ENCODE results near the gene CD226.
"Not testable (repeated sequence)": the region's sequence is repeated elsewhere in the genome, so short reads cannot be mapped to it uniquely, and the experiment has no call there.

The CD226 gene

DNA sequence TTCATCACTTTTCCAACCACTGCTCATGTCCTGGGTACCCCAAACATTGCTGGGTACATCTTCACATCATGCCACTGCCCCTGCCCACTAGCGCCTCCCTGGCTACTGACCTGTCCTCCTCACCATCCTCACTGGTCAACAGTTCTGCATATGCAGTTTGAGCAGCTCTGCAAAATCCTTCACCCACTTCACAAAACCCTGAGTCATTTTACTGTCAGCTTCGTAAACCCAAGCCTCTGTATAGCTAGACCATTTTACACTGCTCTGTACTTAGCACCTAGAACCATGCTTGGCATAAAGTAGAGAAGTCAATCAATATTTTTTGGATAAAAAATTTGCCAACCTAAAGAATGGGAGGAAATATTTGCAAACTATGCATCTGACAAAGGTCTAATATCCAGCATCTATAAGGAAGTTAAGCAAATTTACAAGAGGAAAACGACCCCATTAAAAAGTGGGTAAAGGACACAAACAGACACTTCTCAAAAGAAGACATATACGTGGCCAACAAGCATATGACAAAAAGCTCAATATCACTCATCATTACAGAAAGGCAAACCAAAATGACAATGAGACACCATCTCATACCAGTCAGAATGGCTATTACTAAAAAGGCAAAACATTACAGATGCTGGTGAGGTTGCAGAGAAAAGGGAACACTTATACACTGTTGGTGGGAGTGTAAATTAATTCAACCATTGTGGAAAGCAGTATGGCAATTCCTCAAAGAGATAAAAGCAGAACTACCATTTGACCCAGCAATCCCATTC, 48.3 kb downstream of the CD226 start:
- not testable (repeated sequence) for DNase-seq

DNA sequence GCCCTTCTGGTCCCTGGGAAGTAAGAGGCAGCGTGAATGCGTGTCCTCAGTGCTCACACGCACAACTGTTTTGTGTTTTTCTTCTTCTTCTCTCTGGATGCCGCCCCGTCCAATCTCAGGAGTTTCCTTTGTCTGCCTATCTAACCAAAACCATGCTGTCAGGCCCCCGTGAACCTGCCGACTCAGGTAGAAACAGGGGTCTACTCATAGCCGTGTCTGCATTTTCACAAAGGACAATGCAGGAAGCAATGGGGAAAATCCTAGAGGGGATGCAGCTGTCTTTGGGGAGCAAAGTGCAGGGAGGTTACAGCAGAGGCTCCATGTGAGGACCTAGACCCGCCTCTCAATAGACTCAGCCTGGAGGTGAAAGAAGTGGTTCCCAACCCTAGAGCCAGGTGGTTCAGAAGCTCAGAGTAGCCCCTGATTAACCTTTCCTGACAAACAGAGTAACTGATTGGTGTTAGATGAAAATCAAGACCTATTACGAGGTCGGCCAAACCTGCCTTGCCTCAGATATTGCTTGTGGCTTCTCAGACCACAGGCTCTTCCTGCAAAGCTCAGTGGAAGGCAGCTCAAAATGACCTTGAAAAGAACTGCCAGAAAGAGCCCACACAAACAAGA, 49.3 kb downstream of the CD226 start:
- DNase-seq: peak; percentile 5

DNA sequence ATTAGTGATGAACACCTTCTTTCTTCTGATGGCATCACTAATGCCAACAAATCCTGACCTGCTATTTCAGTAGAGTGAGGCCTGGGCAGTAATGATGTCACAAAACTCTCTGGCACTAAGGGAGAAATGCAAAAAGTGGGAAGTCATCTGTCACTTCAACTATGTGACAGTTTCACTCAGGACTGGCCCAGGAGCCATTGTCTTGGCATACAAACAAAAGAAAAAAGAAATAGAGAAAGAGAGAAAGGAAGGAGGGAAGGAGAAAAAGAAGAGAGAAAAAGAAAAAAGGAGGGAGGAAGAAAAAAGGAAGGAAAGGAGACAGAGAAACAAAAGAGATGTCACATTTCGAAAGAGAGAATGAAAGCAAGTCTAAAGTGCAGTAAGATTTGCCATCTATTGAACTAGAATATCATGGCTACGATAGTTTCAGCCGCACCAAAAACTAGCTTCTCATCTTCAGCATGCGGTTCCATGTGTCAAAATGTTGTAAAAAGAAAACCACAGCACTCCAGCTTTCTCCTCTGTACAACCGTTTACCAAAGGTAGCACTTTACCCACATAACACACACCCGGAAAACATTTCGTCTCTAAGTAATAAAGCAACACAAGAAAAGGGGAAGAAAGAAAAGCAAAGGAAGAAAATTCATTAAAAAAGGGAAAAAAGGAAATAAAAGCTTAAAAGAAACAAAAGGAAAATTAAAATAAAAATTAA, 50.1 kb downstream of the CD226 start:
- peak; percentile 23 for DNase-seq

DNA sequence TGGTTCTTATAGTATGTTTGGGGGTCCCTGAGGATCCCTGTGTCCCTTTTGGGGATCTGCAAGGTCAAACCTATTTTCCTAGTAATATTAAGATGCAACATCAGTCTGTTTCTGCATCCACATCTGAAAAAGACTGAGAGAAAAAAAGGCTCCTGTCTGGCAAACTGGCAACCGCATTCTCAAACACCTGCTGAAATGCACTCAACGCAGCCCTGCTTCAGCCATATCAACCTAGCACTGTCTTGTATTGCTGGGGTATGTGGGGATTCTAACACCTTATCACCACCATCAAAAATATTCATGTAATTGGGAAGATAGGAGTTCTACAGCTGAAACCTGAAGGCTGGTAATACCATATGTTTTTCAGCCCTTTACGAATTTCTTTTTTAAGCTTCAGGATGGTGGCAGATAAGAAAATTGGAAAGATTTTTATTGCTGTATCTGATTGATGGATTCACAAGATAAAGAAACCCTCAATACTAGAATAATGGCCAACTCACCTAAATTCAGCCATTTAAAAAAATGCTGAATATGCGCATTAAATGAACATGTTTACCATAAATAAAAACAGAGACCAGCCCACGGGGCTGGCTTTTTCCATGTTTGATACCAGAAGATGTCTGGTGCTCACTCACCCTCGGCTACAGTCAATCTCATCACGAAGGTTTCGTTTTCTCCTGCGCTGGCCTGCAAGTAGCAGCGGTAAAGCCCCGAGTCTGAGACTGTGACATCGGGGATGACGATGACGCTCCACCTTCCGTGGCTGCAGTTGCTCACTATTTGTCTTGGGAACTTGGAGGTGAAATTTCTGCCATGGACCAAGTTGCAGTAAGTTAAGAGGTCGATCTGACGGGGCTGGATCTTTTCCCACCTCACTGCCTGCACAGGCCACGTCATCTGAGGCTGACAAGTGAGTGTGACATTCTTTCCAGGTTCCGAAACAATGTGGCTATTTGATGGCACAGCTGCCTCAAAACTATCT, 52.3 kb downstream of the CD226 start:
- no peak for DNase-seq

DNA sequence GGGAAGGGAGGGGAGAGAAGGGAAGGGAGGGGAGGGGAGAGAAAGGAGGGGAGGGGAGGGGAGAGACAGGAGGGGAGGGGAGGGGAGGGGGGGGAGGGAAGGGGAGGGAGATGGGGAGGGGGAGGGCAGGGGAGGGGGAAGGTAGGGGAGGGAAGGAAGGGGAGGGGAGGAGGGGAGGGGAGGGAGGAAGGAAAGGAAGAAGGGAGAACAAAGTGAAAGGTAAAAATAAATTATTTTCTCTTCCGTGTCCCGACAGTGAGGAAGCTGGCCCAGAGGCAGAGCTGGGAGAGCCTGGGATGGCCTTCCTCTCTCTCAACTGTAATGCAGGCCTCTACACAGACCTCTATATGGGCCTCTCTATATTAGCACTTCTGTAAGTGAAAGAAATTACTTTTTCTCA, 53.2 kb downstream of the CD226 start:
- DNase-seq: no peak

DNA sequence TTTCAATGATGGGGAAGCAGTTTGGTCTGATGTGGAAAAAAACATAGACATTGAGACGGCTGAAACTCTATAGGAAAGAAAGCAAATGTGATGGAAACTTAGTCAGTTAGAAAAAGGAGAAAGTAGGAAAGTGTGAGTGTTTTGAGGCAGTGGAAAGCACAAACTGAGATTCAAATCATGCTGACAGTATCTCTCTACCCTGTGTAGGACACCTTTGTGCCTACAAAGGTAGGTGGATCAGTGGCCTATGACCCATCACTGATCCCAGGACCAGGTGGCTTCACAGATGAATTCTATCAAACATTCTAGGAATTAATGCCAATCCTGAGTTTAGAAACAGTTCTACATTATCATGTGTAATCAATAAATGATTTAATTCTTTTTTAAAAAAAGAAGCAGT, 57.1 kb downstream of the CD226 start:
- DNase-seq: no peak

DNA sequence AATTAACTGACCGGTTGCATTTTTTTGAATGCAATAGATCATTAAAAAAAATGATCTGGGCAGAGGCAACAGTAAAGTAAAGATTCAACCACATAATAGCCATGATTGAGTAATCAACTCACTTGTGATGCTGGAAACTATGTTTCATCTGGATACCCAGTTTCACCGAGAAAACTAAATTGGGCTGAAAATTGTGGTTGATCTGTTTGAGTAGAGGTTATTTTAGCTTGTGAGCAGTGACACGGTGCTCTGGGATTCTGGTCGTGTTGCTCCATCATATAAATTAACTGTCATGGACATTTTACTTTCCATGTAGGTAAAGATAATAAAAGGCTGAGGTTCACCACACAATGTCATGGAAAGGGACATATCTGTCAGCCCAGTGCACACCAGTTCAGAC, 58.7 kb downstream of the CD226 start:
- no peak for DNase-seq

DNA sequence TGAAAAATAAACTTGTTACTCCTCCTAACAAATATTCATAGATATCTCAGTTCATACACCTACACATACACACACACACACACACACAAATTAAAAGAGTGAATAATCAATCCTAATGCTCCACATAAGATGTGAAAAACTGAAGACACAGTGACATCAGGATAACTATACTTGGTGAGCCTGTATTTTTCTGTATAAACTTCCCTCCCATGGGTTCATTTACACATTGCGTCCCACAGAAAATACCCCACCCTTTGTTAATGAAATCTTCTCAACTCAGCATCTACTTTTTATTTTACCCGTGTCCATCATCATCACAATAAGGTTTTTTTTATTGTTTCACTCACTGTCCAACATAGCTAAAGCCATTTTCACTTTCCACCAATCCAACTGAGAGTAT, 60.4 kb downstream of the CD226 start:
- no peak for DNase-seq

DNA sequence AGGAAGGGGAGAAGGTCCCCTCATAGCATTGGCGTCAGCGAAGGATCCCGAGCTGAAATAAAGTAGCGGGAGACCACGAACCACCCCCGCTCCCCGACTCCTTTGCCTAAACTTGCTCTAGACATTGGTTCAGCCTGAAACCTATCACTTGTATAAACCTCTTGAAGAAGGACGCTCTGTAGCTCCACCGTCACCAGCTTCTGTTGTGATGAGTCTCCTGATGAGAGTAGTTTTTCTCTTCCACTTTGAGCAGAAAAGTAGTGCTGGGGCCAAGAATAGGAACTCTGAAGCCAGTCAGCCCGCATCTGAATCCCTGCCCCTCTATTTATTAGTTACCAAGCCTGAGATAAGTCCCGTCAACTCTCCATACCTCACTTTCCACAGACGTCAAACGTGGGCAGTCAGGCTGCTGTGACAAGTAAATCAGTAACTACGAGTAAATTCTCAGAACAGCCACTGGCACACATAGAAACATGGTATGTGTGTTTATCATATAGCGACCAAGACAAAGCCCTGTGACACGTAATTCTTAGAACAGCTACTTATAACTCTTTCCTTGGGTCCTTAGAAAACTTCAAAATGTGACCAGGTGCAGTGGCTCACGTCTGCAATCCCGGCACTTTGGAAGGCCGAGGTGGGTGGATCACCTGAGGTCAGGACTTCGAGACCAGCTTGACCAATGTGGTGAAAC, 61.7 kb downstream of the CD226 start:
- no peak for DNase-seq

DNA sequence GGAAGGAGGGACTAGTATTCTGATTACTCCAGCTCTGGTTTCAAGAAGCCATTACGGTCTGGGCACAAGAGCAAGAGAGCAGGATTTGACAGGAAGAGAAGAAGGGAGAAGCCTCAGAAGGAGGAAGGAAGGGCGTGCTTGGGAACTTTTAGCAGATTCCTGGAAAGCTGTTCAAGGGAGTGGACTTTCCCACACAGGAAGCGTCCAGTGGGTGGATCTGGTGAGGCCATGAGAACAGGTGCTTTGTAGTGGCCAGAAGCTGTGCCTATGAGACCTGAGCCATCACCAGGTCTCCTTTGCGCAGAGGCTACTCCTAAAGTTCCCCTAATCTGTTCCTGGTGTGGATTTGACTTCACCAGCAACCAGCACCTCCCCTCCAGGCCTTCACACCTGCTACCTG, 62.3 kb downstream of the CD226 start:
- DNase-seq: no peak

DNA sequence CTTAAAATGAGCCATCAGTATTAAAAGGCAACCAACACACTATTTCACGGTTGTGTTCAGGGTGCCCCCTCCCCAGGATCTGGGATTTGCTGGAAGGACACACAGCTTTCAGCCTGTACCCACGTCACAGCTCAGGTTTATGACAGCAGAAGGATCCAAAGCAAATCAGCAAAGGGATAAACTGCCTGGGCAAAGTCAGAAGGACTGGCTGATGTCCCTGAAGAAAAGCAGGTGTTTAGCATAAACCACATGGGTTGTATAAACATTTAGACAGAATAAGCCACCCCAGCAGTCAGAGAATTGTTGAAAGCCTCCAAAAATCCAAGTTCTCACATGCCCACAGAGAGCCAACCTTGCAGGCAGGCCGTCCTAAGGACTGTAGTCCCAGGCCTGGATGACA, 63.9 kb downstream of the CD226 start:
- DNase-seq: no peak

DNA sequence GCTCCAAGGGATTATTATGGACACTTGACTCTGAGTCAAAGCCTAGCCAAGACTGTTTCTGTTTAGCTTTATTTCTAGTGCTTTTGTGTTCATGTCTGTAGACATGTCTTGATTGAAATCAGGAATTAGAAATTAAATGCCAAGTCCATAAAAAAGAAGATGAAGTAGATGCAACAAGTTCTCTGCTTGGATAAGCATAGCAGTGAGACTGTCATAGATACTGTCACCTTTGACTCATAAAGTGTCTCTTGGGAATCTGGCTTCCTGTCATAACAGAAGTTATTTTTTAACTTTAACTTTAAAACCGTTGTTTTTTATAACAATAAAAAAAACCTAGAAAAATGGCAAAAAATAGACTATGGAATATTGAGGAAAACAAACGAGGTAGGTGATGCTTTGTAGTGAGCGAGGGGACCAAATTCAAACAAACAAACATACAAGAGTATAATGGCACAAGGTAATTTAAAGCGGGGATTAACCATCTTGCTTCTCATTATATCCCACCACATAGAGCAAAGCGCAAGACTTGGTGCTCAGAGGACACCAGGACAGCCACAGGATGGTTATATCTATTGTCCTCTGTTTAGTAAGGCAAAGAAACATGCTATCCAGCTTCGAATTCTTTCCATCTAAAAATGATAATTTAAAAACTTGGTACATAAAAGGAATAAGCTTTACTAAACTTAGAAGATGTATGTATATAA, 64.6 kb downstream of the CD226 start:
- DNase-seq: no peak

DNA sequence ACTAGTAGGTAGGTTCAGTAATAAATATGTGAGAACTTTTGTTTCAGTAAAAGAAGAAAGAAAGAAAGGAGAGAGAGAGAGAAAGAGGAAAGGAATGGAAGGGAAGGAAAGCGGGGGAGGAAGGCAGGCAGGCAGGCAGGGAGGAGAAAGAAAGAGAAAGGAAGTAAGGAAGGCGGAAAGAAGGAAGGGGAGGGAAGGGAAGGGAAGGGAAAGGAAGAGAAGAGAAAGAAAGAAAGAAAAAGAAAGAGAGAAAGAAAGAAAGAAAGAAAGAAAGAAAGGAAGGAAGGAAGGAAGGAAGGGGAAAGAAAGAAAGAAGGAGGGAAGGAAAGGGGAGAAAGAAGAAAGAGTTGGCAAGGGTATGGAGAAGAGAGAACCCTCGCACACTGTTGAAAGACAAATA, 67.6 kb downstream of the CD226 start:
- no peak for DNase-seq

DNA sequence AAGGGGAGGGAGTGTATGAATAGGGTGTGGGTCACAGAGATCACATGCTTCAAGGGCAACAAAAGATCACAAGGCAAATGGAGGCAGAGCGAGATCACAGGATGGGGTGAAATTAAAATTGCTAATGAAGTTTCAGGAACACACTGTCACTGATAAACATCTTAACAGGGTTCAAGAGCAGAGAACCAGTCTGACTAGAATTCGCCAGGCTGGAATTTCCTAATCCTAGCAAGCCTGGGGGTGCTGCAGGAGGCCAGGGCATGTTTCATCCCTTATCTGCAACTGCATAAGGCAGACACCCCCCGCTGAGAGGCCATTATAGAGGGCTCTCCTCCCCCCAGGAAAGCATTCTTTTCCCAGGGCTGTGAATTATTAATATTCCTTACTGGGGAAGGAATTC, 68.6 kb downstream of the CD226 start:
- not testable (repeated sequence) for DNase-seq

DNA sequence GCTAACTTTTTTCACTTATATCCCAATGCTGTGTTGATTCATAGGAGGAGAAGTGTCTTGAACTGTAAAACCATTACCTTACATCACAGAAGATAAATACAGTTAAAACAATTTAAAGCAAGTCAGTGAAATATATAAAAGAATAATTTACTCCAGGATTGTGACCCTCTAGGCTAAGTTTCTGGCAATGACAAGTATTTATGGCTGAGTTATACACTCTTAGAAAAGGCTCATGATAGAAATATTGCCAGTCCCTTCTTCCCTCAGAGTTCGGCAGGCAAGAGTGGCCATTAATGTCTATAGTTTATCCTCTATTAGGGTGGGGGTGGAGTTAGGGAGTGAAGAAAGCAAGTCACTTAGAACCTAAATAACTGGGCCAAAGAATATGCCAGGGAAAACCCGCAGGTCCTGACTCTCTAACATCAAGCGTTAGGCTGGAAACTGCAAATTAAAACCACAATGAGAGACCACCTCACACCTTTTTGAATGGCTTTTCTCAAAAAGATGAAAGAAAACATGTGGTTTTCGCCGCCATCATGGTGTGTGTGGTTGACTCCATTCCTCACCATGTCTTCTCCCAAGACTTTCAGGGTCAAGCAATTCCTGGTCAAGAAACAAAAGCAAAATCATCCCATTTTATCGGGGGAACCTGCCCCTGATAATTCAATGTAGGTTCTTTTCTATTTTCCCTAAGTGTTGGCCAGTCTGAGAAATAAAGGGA, 69.3 kb downstream of the CD226 start:
- DNase-seq: no peak

DNA sequence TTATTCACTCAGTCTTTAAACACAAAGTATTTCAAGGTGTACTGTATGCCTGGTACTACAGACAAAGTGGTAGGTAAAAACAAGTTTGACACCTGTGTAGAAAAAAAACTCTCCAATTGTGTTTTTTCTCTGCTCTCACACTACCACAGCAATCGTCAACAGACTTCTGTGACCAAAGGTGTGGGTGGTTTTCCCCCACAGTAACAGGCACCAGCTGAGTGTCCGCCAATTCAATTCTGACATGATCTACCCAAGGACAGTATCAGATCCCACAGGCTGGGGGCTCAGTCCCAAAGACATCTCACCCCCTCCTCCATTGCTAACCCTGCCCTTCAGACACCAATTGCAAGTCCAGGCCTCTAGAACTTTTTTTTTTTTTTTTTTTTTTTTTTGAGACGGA, 71.2 kb downstream of the CD226 start:
- no peak for DNase-seq

DNA sequence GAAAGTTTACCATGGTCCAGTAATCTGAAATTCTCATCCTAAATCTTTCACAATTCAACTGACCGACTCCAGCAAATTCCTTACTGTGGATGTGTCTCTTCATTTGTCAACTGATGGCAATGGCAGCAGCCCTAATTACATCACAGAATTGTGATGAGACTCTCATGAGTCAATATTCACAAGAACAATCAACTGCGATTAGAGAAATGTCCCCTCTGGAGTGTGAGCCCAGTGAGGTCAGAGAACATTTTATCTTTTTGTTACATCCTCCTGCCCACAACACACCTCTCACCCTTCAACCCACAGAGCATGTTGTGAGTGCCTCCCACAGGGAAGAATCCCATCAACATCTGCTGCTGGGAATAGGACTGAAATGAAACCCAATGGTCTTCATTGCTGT, 73.6 kb downstream of the CD226 start:
- no peak for DNase-seq

DNA sequence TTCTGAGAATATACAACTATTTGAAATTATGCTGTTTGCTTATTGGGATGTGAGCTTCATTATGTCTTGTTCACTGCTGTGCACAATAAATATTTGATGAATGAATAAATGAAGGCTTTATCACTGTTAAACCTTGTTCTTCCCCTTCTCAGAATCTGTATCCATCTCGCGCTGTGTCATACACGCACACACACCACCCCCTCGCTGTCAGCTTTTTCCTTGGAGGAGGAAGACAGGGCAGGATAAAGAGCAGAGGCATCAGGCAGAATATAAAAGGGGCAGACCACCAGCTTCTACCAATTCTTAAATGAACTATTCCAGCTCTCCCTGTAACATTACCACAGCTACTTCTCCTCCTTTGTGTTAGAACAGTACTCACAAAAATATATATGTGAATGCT, 75.0 kb downstream of the CD226 start:
- DNase-seq: no peak

DNA sequence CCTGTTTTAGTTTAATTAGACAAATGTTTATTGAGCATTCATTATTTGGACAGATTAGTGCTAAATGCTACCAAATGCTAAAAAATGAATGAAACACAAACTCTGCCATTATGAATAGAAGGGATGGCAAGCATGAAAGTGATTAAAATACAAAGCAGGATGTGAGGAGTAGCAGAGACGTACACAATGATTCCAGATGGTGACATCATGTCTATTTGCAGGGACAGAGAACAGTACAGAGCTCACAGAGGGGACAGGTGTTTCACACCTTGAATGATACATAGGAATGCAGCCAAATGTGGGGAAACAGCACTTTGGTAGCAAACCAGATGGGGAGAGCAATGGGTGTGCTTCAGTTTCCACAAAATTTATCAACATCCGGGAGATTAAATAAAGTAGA, 76.3 kb downstream of the CD226 start:
- no peak for DNase-seq

DNA sequence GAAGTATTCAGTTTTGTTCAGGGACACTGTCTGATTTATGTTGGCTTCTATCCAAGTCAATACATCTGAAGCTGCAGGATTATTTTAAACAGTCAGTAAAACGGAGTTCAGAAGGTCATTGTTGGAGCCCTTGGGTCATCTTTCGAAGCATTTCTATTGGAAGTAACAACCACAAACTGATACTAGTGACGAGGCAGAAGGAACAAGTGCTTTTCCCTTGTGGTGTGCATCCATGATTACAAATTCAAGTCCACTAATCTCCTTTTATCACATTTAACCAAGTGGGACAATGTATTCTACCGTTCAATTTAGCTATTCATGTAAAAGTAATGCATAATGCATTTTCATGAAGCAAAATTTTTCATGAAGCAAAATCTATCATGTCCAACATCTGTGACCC, 76.9 kb downstream of the CD226 start:
- DNase-seq: no peak

DNA sequence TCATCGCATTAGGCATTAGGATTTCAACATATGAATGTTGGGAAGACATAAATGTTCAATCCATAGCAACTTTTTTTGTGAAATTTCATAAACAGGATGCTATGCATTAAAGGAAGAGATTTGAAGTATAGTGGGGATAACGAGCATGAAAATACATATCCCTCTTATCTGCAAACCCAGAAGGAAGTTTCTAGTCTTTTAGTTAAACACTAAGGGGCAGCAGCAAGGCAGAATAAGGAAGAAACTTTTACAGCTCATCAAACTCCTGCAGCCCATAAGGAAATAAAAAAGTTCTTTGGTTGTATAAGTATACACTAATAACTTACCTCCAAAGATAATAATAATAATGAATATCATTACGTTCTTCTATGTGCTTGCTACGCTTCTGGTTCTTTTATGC, 81.5 kb downstream of the CD226 start:
- DNase-seq: no peak

Data from GDM1 (cell line).